Upper lobe of right lung (tissue), 1 donor: ENCODE data around the gene LRP1B. TPM values are rescaled to one million over a fixed set of nuclear protein-coding genes. Genes with fewer than 3 reads are reported as not detected.
"Not testable (repeated sequence)": the region's sequence is repeated elsewhere in the genome, so short reads cannot be mapped to it uniquely, and the experiment has no call there.

ENCODE experiments used
- ATAC-seq: fragments of 200-7000 bp; cut with Tn5 transposase; one replicate; pipeline ENCODE4 v1.9.1; 2020; ENCODE audit warnings: mild to moderate bottlenecking, moderate library complexity
- DNase-seq: peaks from one replicate; pipeline ENCODE4 v3.0.0-alpha.2; 2020
- H3K27ac ChIP-seq: fragments of 200-600 bp; one replicate; pipeline ENCODE4 v1.8.0; 2022
- H3K27me3 ChIP-seq: fragments of 200-600 bp; one replicate; pipeline ENCODE4 v1.8.0; 2022; ENCODE audit warnings: mild to moderate bottlenecking
- H3K36me3 ChIP-seq: fragments of 200-600 bp; one replicate; pipeline ENCODE4 v1.8.0; 2022
- H3K4me1 ChIP-seq: fragments of 200-600 bp; one replicate; pipeline ENCODE4 v1.8.0; 2022
- H3K4me3 ChIP-seq: fragments of 200-600 bp; one replicate; pipeline ENCODE4 v1.8.0; 2022; ENCODE audit warnings: mild to moderate bottlenecking
- H3K9me3 ChIP-seq: fragments of 200-600 bp; one replicate; pipeline ENCODE4 v1.8.0; 2022
- CTCF ChIP-seq: fragments of 200-600 bp; IDR thresholded peaks from one replicate; pipeline ENCODE4 v1.8.0; 2022; ENCODE audit warnings: antibody characterized with exemption
- intact Hi-C: fragments of 100-400 bp; cut with DNase I; formaldehyde crosslinking; loops from one replicate; pipeline ENCODE4 v1.11.0; 2022
- total RNA-seq: library from RNA; stranded (reverse); fragmentation: NEBNext Ultra II Directional; extraction: Animal tissue kit (Norgen Biotek cat#: 25700); gene quantifications from one replicate; pipeline ENCODE4 v1.2.1, GENCODE V29; 2021
- donor health status: DM: no; HTN: yes; CAD: no; lungs with severe emphysema.

The LRP1B gene
- total RNA-seq, 1 donor from 2014 or later, result 0.12 TPM

GRCh38 chr2:140988597-140988996 lies 1142.2 kb downstream of the LRP1B start:
- Histone ChIP-seq H3K4me3 (no peak overlapping the region), H3K9me3 (no peaks in the 10 kb centered on the region), H3K4me1 (no peaks in the 10 kb centered on the region), H3K27ac (no peak overlapping the region), H3K36me3 (no peaks in the 10 kb centered on the region), H3K27me3 (no peaks in the 10 kb centered on the region)
- TF ChIP-seq CTCF, result no peak
- no peak for DNase-seq
- intact Hi-C loops, result no loop called here
- ATAC-seq, result no peak

- Histone ChIP-seq H3K27ac (no peak overlapping the region), H3K36me3 (no peaks in the 10 kb centered on the region), H3K9me3 (no peaks in the 10 kb centered on the region), H3K4me3 (no peak overlapping the region), H3K4me1 (no peaks in the 10 kb centered on the region), H3K27me3 (no peaks in the 10 kb centered on the region)
- ATAC-seq, result no peak
- intact Hi-C loops, result no loop called here
- DNase-seq, result no peak
- no peak for TF ChIP-seq CTCF
Measured at GRCh38 chr2:140986456-140986855, 1144.4 kb downstream of the LRP1B start.

- ATAC-seq (no peak), DNase-seq (no peak)
- TF ChIP-seq CTCF, result no peak
- H3K27ac ChIP-seq, result no peak overlapping the region
- no peak overlapping the region for H3K4me3 ChIP-seq
- intact Hi-C loops, result no loop called here
- H3K36me3 ChIP-seq, result no peaks in the 10 kb centered on the region
- H3K4me1 ChIP-seq, result no peaks in the 10 kb centered on the region
- H3K27me3 ChIP-seq, result no peaks in the 10 kb centered on the region
- H3K9me3 ChIP-seq, result no peaks in the 10 kb centered on the region
Measured at GRCh38 chr2:140975237-140975636, 1155.6 kb downstream of the LRP1B start.

- ATAC-seq (no peak), DNase-seq (no peak)
- no peaks in the 10 kb centered on the region for H3K4me1 ChIP-seq
- H3K9me3 ChIP-seq, result no peaks in the 10 kb centered on the region
- intact Hi-C loops, result no loop called here
- no peak overlapping the region for H3K4me3 ChIP-seq
- no peak overlapping the region for H3K27ac ChIP-seq
- H3K27me3 ChIP-seq, result no peaks in the 10 kb centered on the region
- H3K36me3 ChIP-seq, result no peaks in the 10 kb centered on the region
- no peak for TF ChIP-seq CTCF
Measured at GRCh38 chr2:140972724-140973123, 1158.1 kb downstream of the LRP1B start.

GRCh38 chr2:140964324-140964723 lies 1166.5 kb downstream of the LRP1B start:
- H3K9me3 ChIP-seq, DNase-seq, H3K36me3 ChIP-seq, H3K4me1 ChIP-seq, H3K4me3 ChIP-seq, H3K27me3 ChIP-seq, intact Hi-C loops, H3K27ac ChIP-seq, ATAC-seq: not testable (repeated sequence)

- intact Hi-C loops, result no loop called here
- H3K4me1 ChIP-seq, result no peaks in the 10 kb centered on the region
- H3K27me3 ChIP-seq, result no peaks in the 10 kb centered on the region
- no peak overlapping the region for H3K4me3 ChIP-seq
- no peak overlapping the region for H3K27ac ChIP-seq
- DNase-seq, result no peak
- H3K36me3 ChIP-seq, result no peaks in the 10 kb centered on the region
- no peak for ATAC-seq
- H3K9me3 ChIP-seq, result no peaks in the 10 kb centered on the region
- TF ChIP-seq CTCF, result no peak
Measured at GRCh38 chr2:140949932-140950331, 1180.9 kb downstream of the LRP1B start.
